Keratinocyte (primary cell): ENCODE results near the gene KRTAP3-3. TPM values are rescaled to one million over a fixed set of nuclear protein-coding genes. Genes with fewer than 3 reads are reported as not detected.

Experiments
- DNase-seq: peaks from one replicate; pipeline ENCODE4 v3.0.0-alpha.2; 2011; ENCODE audit warnings: low read depth, missing footprints, low spot score
- FAIRE-seq: peaks from 2 replicates; lab custom pipeline; 2011; peaks lifted over from hg19 to GRCh38; lab: Jason Lieb, UNC
- H2AFZ ChIP-seq: 2 replicates; pipeline ENCODE4 v1.6.0; 2012; ENCODE audit warnings: low read length, control low read depth, inconsistent platforms; ENCODE audit not compliant: control insufficient read depth
- H3K27ac ChIP-seq: 2 replicates; pipeline ENCODE4 v1.5.1; 2011; ENCODE audit warnings: low read length; ENCODE audit not compliant: control insufficient read depth, insufficient read depth
- H3K27me3 ChIP-seq: 3 replicates; pipeline ENCODE4 v1.6.0; 2011; ENCODE audit warnings: low read length; ENCODE audit not compliant: control insufficient read depth, insufficient read depth; ENCODE audit errors: extremely low read depth
- H3K36me3 ChIP-seq, 2 experiments: 2 replicates in 1 of 2; 3 replicates in 1 of 2; pipeline ENCODE4 v1.5.1; 2011; ENCODE audit warnings: low read length in 2 of 2, mild to moderate bottlenecking in 1 of 2; ENCODE audit not compliant: control insufficient read depth in 2 of 2, insufficient read depth in 2 of 2; ENCODE audit errors: extremely low read depth in 1 of 2
- H3K4me1 ChIP-seq: 3 replicates; pipeline ENCODE4 v1.5.1; 2011; ENCODE audit warnings: low read length; ENCODE audit not compliant: control insufficient read depth, insufficient read depth; ENCODE audit errors: extremely low read depth
- H3K4me2 ChIP-seq: 3 replicates; pipeline ENCODE4 v1.6.0; 2011; ENCODE audit warnings: low read depth, low read length; ENCODE audit not compliant: control insufficient read depth, insufficient read depth; ENCODE audit errors: extremely low read depth
- H3K4me3 ChIP-seq, 3 experiments: fragments of 200-600 bp in 1 of 3; sonication (generic) in 1 of 3; 2 replicates in 2 of 3; 3 replicates in 1 of 3; pipeline ENCODE4 v1.5.1; 2011 to 2016; ENCODE audit warnings: low read length in 3 of 3, mild to moderate bottlenecking in 3 of 3, control low read depth in 2 of 3, inconsistent platforms in 1 of 3, low read depth in 1 of 3, mixed read lengths in 1 of 3, mixed run types in 1 of 3, moderate library complexity in 1 of 3; ENCODE audit not compliant: control insufficient read depth in 2 of 3, insufficient read depth in 2 of 3; ENCODE audit errors: extremely low read depth in 1 of 3
- H3K79me2 ChIP-seq: 2 replicates; pipeline ENCODE4 v1.6.0; 2012; ENCODE audit warnings: low read length; ENCODE audit not compliant: control insufficient read depth, insufficient read depth
- H3K9ac ChIP-seq: 3 replicates; pipeline ENCODE4 v1.6.0; 2011; ENCODE audit warnings: low read length; ENCODE audit not compliant: control insufficient read depth, insufficient read depth; ENCODE audit errors: extremely low read depth
- H3K9me1 ChIP-seq: 3 replicates; pipeline ENCODE4 v1.6.0; 2011; ENCODE audit warnings: low read length; ENCODE audit not compliant: control insufficient read depth, insufficient read depth; ENCODE audit errors: extremely low read depth
- H3K9me3 ChIP-seq: 2 replicates; pipeline ENCODE4 v1.5.1; 2012; ENCODE audit warnings: low read depth, low read length; ENCODE audit not compliant: control insufficient read depth
- H4K20me1 ChIP-seq: 3 replicates; pipeline ENCODE4 v1.6.0; 2011; ENCODE audit warnings: low read length; ENCODE audit not compliant: control insufficient read depth, insufficient read depth; ENCODE audit errors: extremely low read depth
- EZH2 ChIP-seq: IDR thresholded peaks from one replicate; pipeline ENCODE4 v1.6.1; 2012; ENCODE audit warnings: inconsistent platforms, mild to moderate bottlenecking, low read length, moderate library complexity
- dilution Hi-C: fragments of 300-500 bp; cut with MboI; formaldehyde crosslinking; loops from one replicate; pipeline ENCODE4 v1.7.0; 2020; ENCODE audit warnings: low sequenced_read_pairs; ENCODE audit not compliant: extremely low pct_ligation_motif_present
- polyA plus RNA-seq, 5 experiments: library from polyadenylated mRNA; depleted of rRNA in 3 of 5; stranded (reverse) in 3 of 5; stranded (forward) in 1 of 5; unstranded in 1 of 5; fragments of >200 nt; gene quantifications; 1 replicate in 1 of 5; 2 replicates in 3 of 5; 3 replicates in 1 of 5; pipeline versions ENCODE4 v1.2.1 to v1.2.3, GENCODE V29; 2011 to 2012; ENCODE audit warnings: missing spikeins in 2 of 5, low read depth in 1 of 5, low replicate concordance in 1 of 5
- TF ChIP-seq, protein P1 (sequence below), 3 experiments: IDR thresholded peaks in 1 of 3; conservative IDR thresholded peaks in 1 of 3; optimal IDR thresholded peaks in 1 of 3; 2 replicates in 2 of 3; 3 replicates in 1 of 3; pipeline versions ENCODE3 to v1.5.1; 2011; ENCODE audit warnings: low read length in 3 of 3, mild to moderate bottlenecking in 3 of 3, moderate library complexity in 2 of 3, control low read depth in 1 of 3, inconsistent platforms in 1 of 3; ENCODE audit not compliant: insufficient read depth in 2 of 3; ENCODE audit errors: extremely low read depth in 1 of 3

KRTAP3-3 gene
- polyA plus RNA-seq, 1 donor (not counting 4 experiments of a cell fraction or from before 2014, with no cell fraction given), result not detected

DNA sequence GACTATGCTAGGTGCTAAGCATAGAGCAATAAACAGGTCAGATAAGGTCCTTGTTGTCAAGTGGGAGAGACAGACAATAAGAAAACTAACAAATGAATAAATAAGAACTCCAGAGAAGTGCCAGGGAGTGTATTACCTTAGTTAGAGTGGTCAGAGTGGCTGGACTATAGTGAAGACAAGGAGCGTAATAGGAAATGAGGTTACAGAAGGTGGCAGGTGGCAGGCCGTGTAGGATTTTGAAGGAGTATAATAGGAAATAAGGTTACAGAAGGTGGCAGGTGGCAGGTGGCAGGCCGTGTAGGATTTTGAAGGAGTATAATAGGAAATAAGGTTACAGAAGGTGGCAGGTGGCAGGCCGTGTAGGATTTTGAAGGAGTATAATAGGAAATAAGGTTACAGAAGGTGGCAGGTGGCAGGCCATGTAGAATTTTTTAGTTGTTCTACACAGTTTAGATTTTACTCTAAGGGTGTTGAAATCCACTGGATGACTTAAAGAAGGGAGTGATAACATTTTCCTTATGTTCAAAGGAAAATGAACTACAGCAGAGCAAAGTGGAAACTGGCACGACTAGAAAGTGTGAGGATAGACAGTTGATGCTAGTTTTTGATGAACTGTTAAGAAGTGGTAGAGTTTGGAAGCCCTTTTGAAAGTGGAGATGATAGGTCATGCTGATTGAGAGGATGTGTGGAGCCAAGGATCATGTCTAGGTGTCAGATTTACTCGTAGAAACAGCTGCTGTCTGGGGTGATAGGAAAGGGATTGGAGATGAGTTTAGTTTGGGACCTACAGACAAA lies 18.6 kb upstream of the KRTAP3-3 start:
- Histone ChIP-seq H3K9ac (no peak overlapping the region), H3K4me3 (no peak overlapping the region), H3K27me3 (no peaks in the 10 kb centered on the region), H3K4me1 (no peaks in the 10 kb centered on the region), H4K20me1 (no peaks in the 10 kb centered on the region), H2AFZ (no peak overlapping the region), H3K4me2 (no peak overlapping the region), H3K27ac (no peak overlapping the region), H3K79me2 (no peaks in the 10 kb centered on the region), H3K9me3 (no peaks in the 10 kb centered on the region), H3K9me1 (no peaks in the 10 kb centered on the region), H3K36me3 (no peaks in the 10 kb centered on the region)
- FAIRE-seq (no peak), DNase-seq (no peak)
- dilution Hi-C loops, result no loop called here
- TF ChIP-seq, protein P1, sequence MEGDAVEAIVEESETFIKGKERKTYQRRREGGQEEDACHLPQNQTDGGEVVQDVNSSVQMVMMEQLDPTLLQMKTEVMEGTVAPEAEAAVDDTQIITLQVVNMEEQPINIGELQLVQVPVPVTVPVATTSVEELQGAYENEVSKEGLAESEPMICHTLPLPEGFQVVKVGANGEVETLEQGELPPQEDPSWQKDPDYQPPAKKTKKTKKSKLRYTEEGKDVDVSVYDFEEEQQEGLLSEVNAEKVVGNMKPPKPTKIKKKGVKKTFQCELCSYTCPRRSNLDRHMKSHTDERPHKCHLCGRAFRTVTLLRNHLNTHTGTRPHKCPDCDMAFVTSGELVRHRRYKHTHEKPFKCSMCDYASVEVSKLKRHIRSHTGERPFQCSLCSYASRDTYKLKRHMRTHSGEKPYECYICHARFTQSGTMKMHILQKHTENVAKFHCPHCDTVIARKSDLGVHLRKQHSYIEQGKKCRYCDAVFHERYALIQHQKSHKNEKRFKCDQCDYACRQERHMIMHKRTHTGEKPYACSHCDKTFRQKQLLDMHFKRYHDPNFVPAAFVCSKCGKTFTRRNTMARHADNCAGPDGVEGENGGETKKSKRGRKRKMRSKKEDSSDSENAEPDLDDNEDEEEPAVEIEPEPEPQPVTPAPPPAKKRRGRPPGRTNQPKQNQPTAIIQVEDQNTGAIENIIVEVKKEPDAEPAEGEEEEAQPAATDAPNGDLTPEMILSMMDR (optimal IDR thresholded peaks at IDR 0.05 in 1 of 3, IDR thresholded peaks at IDR 0.05 in 1 of 3, conservative IDR thresholded peaks at IDR 0.05 in 1 of 3; ENCODE audit: extremely low read depth in 1 of 3, insufficient read depth in 2 of 3, low read length in 3 of 3), result no peak
- no peak for TF ChIP-seq EZH2

DNA sequence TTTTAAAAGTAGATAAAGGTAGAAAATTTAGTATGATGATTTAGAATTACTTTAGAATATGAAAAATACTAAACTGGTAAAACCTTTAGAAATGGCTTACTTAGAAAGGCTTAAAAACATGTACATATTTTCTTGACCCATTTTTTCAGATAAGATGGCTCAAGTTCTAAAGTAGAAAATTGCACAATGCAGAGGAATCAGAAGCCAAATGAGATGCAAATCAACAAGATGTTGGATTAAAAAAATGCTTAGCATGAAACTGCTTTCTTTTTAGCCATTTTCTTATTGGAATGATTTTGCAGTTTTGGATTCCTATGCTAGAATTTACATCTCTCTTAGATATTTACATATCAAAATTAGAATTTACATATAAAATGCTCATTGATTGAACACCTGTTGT lies 16.5 kb upstream of the KRTAP3-3 start:
- H3K9me1 ChIP-seq, result no peaks in the 10 kb centered on the region
- no peak for TF ChIP-seq EZH2
- TF ChIP-seq, protein P1 (optimal IDR thresholded peaks at IDR 0.05 in 1 of 3, IDR thresholded peaks at IDR 0.05 in 1 of 3, conservative IDR thresholded peaks at IDR 0.05 in 1 of 3; ENCODE audit: extremely low read depth in 1 of 3, insufficient read depth in 2 of 3, low read length in 3 of 3), result no peak
- no peak overlapping the region for H3K4me2 ChIP-seq
- H3K9me3 ChIP-seq, result no peaks in the 10 kb centered on the region
- no peaks in the 10 kb centered on the region for H3K36me3 ChIP-seq
- no peak overlapping the region for H2AFZ ChIP-seq
- DNase-seq, result no peak
- no peak for FAIRE-seq
- dilution Hi-C loops, result no loop called here
- no peaks in the 10 kb centered on the region for H3K4me1 ChIP-seq
- H3K27me3 ChIP-seq, result no peaks in the 10 kb centered on the region
- no peak overlapping the region for H3K27ac ChIP-seq
- no peak overlapping the region for H3K9ac ChIP-seq
- H3K79me2 ChIP-seq, result no peaks in the 10 kb centered on the region
- H4K20me1 ChIP-seq, result no peaks in the 10 kb centered on the region
- H3K4me3 ChIP-seq, result no peak overlapping the region
